ENCODE measurements around the gene NPB.

The NPB gene

GRCh38 chr17:81885869-81886548, 16.0 kb upstream of the NPB start:
- Histone ChIP-seq H3K9me3 (ENCODE audit: control insufficient read depth, low read length) (no peaks in the 10 kb centered on the region), H3K18ac (ENCODE audit: low read depth in 1 of 2, low read length in 2 of 2) (no peak overlapping the region), H3K36me3 (ENCODE audit: control insufficient read depth in 1 of 2, insufficient read depth in 2 of 2, low read depth in 1 of 2, low read length in 2 of 2) (peaks cover 75 to 79% of the 10 kb centered on the region in 2 experiments), H3K9ac (ENCODE audit: low read length) (no peak overlapping the region), H2BK120ac (ENCODE audit: low read depth, low read length) (no peak overlapping the region), H2BK5ac (ENCODE audit: low read depth, low read length, poor library complexity, severe bottlenecking) (no peak overlapping the region), H2AFZ (ENCODE audit: low read depth, low read length) (no peak overlapping the region), H3K4ac (ENCODE audit: low read depth in 1 of 2, low read length in 2 of 2) (no peak overlapping the region), H4K91ac (ENCODE audit: low read length) (no peak overlapping the region), H3K4me1 (ENCODE audit: control insufficient read depth, insufficient read depth, low read depth, low read length) (peaks cover 34% of the 10 kb centered on the region), H3K27ac (ENCODE audit: low read length, poor library complexity, severe bottlenecking) (peak overlapping the region; percentile 82), H2AK5ac (ENCODE audit: low read length, severe bottlenecking) (peak overlapping the region; percentile 45), H2BK15ac (ENCODE audit: low read depth, poor library complexity, severe bottlenecking) (no peak overlapping the region), H3K14ac (ENCODE audit: low read length in 2 of 2) (no peak overlapping the region), H2BK12ac (ENCODE audit: low read length in 2 of 2) (no peak overlapping the region), H3K27me3 (ENCODE audit: control insufficient read depth in 1 of 2, insufficient read depth in 1 of 2, low read length in 2 of 2) (no peaks in the 10 kb centered on the region), H3K4me3 (ENCODE audit: insufficient read depth in 1 of 2, low read depth in 1 of 2, low read length in 2 of 2) (no peak overlapping the region), H3K4me2 (ENCODE audit: low read length, poor library complexity, severe bottlenecking) (no peak overlapping the region), H4K8ac (ENCODE audit: low read length) (no peak overlapping the region), H3K79me1 (replicated peaks; ENCODE audit: low read length, poor library complexity, severe bottlenecking) (peaks cover 26% of the 10 kb centered on the region), H3K23ac (ENCODE audit: low read length in 2 of 2) (no peak overlapping the region)
- WGBS, result 92% methylated on average over 11 of the region's 11 CpGs
- DNase-seq, result no peak

DNA sequence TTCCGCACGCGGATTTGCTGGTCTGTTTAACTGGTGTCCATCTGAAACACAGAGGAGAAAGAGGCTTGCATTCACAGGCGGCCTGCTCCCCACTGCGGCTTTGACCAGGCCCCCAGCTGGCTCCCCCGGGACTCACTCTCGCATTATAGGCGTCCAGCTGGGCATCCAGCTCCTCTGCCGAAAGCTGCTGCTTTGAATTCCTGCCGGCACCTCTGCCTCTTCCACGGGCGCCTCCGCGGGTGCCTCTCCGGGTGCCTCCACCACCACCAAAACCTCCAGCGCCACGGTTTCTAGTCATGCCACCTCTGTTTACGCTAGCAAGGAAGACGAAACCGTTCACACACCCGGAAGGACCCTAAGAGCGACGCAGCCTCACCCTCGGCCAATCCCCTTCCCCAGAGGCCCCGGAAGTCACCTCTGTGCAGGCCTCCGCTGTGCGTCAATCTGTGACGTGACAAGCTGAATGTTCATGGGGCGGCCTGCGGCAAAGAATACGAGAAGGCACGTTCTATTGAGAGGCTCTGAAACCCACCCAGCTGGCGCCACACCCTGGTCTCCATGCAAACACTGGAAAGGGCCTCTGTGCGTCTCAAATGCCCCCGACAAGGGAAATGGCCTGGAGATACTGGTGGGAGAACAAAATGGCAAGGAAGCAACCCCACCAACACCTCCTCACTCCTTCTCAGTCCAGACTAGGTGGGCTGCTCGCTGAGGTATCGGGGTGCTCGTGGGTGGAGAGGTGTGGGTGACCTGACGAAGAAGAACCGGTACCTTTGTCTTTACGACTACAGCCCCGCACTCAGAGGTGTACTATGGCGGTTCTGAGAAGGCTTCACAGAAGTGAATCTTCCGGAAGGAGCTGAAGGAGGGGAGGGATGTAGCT, 13.7 kb upstream of the NPB start:
- Histone ChIP-seq H3K9me3 (ENCODE audit: control insufficient read depth, low read length) (no peaks in the 10 kb centered on the region), H3K4me1 (ENCODE audit: control insufficient read depth, insufficient read depth, low read depth, low read length) (peaks cover 39% of the 10 kb centered on the region), H3K14ac (ENCODE audit: low read length in 2 of 2) (no peak overlapping the region), H2BK5ac (ENCODE audit: low read depth, low read length, poor library complexity, severe bottlenecking) (no peak overlapping the region), H3K9ac (ENCODE audit: low read length) (no peak overlapping the region), H3K4me2 (ENCODE audit: low read length, poor library complexity, severe bottlenecking) (no peak overlapping the region), H2BK120ac (ENCODE audit: low read depth, low read length) (no peak overlapping the region), H3K36me3 (ENCODE audit: control insufficient read depth in 1 of 2, insufficient read depth in 2 of 2, low read depth in 1 of 2, low read length in 2 of 2) (peaks cover 62 to 69% of the 10 kb centered on the region in 2 experiments), H2BK15ac (ENCODE audit: low read depth, poor library complexity, severe bottlenecking) (no peak overlapping the region), H4K91ac (ENCODE audit: low read length) (no peak overlapping the region), H4K8ac (ENCODE audit: low read length) (no peak overlapping the region), H2BK12ac (ENCODE audit: low read length in 2 of 2) (no peak overlapping the region), H2AFZ (ENCODE audit: low read depth, low read length) (no peak overlapping the region), H3K23ac (ENCODE audit: low read length in 2 of 2) (peak overlapping the region in 1 of 2 experiments; percentile 53), H3K4ac (ENCODE audit: low read depth in 1 of 2, low read length in 2 of 2) (no peak overlapping the region), H2AK5ac (ENCODE audit: low read length, severe bottlenecking) (no peak overlapping the region), H3K18ac (ENCODE audit: low read depth in 1 of 2, low read length in 2 of 2) (no peak overlapping the region), H3K79me1 (replicated peaks; ENCODE audit: low read length, poor library complexity, severe bottlenecking) (peaks cover 28% of the 10 kb centered on the region), H3K4me3 (ENCODE audit: insufficient read depth in 1 of 2, low read depth in 1 of 2, low read length in 2 of 2) (no peak overlapping the region), H3K27ac (ENCODE audit: low read length, poor library complexity, severe bottlenecking) (no peak overlapping the region), H3K27me3 (ENCODE audit: control insufficient read depth in 1 of 2, insufficient read depth in 1 of 2, low read length in 2 of 2) (no peaks in the 10 kb centered on the region)
- WGBS, result 96% methylated on average over 43 of the region's 44 CpGs
- no peak for DNase-seq

DNA sequence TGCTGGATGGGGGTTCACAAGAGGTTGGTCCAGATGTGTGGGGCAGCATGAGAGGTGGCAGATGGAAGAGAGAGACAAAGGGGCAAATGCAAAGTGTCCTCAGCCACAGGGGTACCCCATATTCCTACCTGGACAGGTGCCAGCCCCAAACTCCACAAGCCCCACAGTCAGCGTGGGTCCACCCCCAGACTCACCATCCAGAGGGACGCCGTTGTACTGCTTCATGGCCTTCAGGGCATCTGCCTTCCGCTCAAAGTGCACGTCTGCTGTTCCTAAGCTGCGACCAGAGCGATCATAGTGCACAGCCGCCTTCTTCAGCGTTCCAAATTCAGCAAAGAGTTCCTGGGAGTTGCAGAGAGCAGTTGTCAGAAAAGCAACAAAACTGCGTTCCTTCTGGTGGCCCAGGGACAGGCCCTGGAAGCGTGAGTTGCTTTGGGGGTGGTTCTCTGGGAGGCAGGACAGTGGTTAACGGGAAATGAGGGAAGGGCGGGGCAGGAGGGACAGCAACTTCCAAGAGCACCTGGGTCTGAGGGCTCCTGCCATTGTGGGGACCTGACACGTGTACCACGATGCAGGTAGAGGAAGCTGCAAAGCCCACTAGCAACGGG, 12.9 kb upstream of the NPB start:
- Histone ChIP-seq H2BK15ac (ENCODE audit: low read depth, poor library complexity, severe bottlenecking) (no peak overlapping the region), H3K27me3 (ENCODE audit: control insufficient read depth in 1 of 2, insufficient read depth in 1 of 2, low read length in 2 of 2) (no peaks in the 10 kb centered on the region), H3K14ac (ENCODE audit: low read length in 2 of 2) (no peak overlapping the region), H3K9me3 (ENCODE audit: control insufficient read depth, low read length) (no peaks in the 10 kb centered on the region), H2BK12ac (ENCODE audit: low read length in 2 of 2) (no peak overlapping the region), H3K4me2 (ENCODE audit: low read length, poor library complexity, severe bottlenecking) (no peak overlapping the region), H3K36me3 (ENCODE audit: control insufficient read depth in 1 of 2, insufficient read depth in 2 of 2, low read depth in 1 of 2, low read length in 2 of 2) (peaks cover 60 to 61% of the 10 kb centered on the region in 2 experiments), H4K8ac (ENCODE audit: low read length) (no peak overlapping the region), H3K18ac (ENCODE audit: low read depth in 1 of 2, low read length in 2 of 2) (no peak overlapping the region), H3K9ac (ENCODE audit: low read length) (no peak overlapping the region), H2AK5ac (ENCODE audit: low read length, severe bottlenecking) (no peak overlapping the region), H3K27ac (ENCODE audit: low read length, poor library complexity, severe bottlenecking) (no peak overlapping the region), H3K4ac (ENCODE audit: low read depth in 1 of 2, low read length in 2 of 2) (no peak overlapping the region), H2BK5ac (ENCODE audit: low read depth, low read length, poor library complexity, severe bottlenecking) (no peak overlapping the region), H3K79me1 (replicated peaks; ENCODE audit: low read length, poor library complexity, severe bottlenecking) (peaks cover 28% of the 10 kb centered on the region), H3K4me1 (ENCODE audit: control insufficient read depth, insufficient read depth, low read depth, low read length) (peaks cover 43% of the 10 kb centered on the region), H2BK120ac (ENCODE audit: low read depth, low read length) (no peak overlapping the region), H3K23ac (ENCODE audit: low read length in 2 of 2) (peak overlapping the region in 1 of 2 experiments; percentile 53), H2AFZ (ENCODE audit: low read depth, low read length) (no peak overlapping the region), H3K4me3 (ENCODE audit: insufficient read depth in 1 of 2, low read depth in 1 of 2, low read length in 2 of 2) (no peak overlapping the region), H4K91ac (ENCODE audit: low read length) (no peak overlapping the region)
- no peak for DNase-seq
- WGBS, result 95% methylated on average over 16 of the region's 16 CpGs

GRCh38 chr17:81889602-81890001, 12.4 kb upstream of the NPB start:
- H2BK15ac ChIP-seq (ENCODE audit: low read depth, poor library complexity, severe bottlenecking), result no peak overlapping the region
- H2BK5ac ChIP-seq (ENCODE audit: low read depth, low read length, poor library complexity, severe bottlenecking), result no peak overlapping the region
- H3K9ac ChIP-seq (ENCODE audit: low read length), result peak overlapping the region; percentile 96
- peak overlapping the region in 1 of 2 experiments; percentile 36 for H3K23ac ChIP-seq (ENCODE audit: low read length in 2 of 2)
- H3K27me3 ChIP-seq (ENCODE audit: control insufficient read depth in 1 of 2, insufficient read depth in 1 of 2, low read length in 2 of 2), result no peaks in the 10 kb centered on the region
- no peaks in the 10 kb centered on the region for H3K9me3 ChIP-seq (ENCODE audit: control insufficient read depth, low read length)
- H3K79me1 ChIP-seq (replicated peaks; ENCODE audit: low read length, poor library complexity, severe bottlenecking), result peaks cover 31% of the 10 kb centered on the region
- no peak overlapping the region for H4K8ac ChIP-seq (ENCODE audit: low read length)
- no peak overlapping the region for H3K4me2 ChIP-seq (ENCODE audit: low read length, poor library complexity, severe bottlenecking)
- WGBS, result 95% methylated on average over 8 of the region's 9 CpGs
- H4K91ac ChIP-seq (ENCODE audit: low read length), result no peak overlapping the region
- no peak overlapping the region for H2AK5ac ChIP-seq (ENCODE audit: low read length, severe bottlenecking)
- H2AFZ ChIP-seq (ENCODE audit: low read depth, low read length), result no peak overlapping the region
- no peak overlapping the region for H3K27ac ChIP-seq (ENCODE audit: low read length, poor library complexity, severe bottlenecking)
- peaks cover 43% of the 10 kb centered on the region for H3K4me1 ChIP-seq (ENCODE audit: control insufficient read depth, insufficient read depth, low read depth, low read length)
- no peak overlapping the region for H3K14ac ChIP-seq (ENCODE audit: low read length in 2 of 2)
- no peak overlapping the region for H3K4ac ChIP-seq (ENCODE audit: low read depth in 1 of 2, low read length in 2 of 2)
- H3K4me3 ChIP-seq (ENCODE audit: insufficient read depth in 1 of 2, low read depth in 1 of 2, low read length in 2 of 2), result peak overlapping the region in 1 of 2 experiments; percentile 95
- no peak overlapping the region for H3K18ac ChIP-seq (ENCODE audit: low read depth in 1 of 2, low read length in 2 of 2)
- H2BK12ac ChIP-seq (ENCODE audit: low read length in 2 of 2), result peak overlapping the region in 1 of 2 experiments; percentile 8
- no peak overlapping the region for H2BK120ac ChIP-seq (ENCODE audit: low read depth, low read length)
- no peak for DNase-seq
- peaks cover 59 to 62% of the 10 kb centered on the region in 2 experiments for H3K36me3 ChIP-seq (ENCODE audit: control insufficient read depth in 1 of 2, insufficient read depth in 2 of 2, low read depth in 1 of 2, low read length in 2 of 2)

Measured in mesenchymal stem cell (in vitro differentiated cells and primary cell).